ENCODE measurements around the gene DDOST.
"Not testable (repeated sequence)": the region's sequence is repeated elsewhere in the genome, so short reads cannot be mapped to it uniquely, and the experiment has no call there.

DDOST gene

DNA sequence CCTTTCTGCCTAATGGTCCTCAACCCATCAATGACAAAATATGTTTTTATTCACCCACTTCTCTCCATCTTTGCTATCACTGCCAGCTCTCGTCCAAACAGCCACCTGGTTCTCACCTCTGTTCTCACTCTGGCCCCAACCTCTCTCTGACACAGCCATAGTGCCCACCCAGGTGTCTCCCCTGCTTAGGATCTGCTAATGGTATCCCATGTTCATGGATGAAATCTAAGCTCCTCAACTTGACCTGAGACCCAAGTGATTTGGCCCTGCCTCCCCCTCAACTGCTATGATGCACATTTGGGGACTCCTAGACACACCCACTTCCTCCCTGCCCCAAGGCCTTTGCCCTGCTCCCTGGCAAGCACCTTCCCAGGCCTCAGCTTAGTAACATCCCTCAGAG is 30.7 kb upstream of the DDOST start:
- DNase-seq (ENCODE audit: low read depth, low spot score) = no peak

DNA sequence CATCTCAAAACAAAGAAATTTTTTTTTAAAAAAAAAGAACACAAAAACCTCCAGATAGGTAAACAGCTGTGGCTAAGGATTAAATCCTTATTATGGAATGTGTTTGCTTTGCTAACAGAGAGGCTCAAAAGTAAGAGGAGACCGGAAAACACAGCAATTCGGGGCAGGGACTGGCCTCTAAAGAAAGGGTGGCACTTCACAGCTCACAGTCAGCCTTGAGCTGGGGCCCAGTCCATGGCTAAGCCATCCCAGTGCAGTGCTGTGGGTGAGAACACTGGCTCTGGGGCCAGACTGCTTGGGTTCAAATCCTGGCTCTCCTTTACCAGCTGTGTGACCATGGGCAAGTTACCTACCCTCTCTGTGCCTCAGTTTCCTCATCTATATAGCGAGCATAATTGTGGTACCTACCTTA is 28.5 kb upstream of the DDOST start:
- no peak for DNase-seq (ENCODE audit: low read depth, low spot score)

DNA sequence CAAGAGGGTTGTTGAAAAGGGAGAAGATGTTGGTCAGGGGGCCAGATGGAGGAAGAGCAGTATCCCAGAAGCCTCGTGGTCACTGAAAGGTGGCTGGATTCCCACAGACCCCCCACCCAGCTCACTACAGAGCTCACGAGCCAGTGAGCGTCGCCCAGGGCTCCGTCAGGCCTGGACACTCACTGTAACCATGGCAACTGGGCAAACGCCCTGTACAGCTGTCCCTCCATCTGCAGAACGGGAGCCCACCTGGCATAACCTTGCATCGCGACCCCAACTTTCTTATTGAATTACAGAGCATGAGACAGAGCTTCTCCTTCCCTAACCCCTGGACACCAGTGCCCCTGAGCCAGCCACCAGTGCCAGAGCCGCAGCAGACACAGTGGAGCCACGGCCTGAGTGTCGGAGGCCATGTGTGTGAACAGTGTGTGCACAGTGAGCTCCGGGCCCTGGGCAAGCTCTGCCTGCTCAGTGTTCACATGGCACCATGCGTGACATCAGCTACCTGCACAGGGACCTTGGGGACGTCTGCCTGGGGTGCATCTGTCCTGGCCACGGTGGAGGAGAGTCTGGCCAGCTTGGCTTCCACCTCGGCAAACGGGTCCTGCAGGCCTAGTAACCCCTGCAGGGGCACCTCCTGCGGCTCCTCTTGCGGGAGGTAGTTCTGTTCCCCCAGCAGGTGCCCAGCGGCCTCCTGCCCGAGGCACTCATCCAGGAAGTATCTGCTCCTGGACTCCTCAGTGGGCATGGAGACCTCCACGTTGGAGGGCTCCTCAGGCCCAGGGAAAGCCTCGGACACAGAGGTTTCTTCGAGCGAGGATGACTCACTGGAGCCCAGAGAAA is 25.9 kb upstream of the DDOST start:
- DNase-seq (ENCODE audit: low read depth, low spot score) = no peak

DNA sequence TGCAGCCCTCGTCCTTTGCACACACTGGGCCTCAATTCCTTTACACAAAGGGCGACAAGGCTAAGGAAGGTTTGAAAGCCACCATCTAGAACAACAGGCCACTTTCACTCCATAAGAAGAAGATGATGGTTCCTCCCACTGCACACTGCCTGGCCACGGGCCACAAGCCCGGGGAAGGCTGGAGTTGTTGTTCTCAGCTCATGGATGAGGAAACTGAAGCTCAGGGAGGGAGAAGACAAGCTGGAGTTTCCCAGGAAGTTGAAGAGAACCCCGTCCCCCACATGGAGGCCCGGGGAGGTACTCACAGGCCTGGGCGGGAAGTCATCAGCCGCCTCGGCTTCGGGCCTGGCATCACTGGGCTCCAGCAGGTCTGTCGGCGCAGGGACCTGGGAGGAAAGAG is 24.6 kb upstream of the DDOST start:
- DNase-seq (ENCODE audit: low read depth, low spot score) = no peak

DNA sequence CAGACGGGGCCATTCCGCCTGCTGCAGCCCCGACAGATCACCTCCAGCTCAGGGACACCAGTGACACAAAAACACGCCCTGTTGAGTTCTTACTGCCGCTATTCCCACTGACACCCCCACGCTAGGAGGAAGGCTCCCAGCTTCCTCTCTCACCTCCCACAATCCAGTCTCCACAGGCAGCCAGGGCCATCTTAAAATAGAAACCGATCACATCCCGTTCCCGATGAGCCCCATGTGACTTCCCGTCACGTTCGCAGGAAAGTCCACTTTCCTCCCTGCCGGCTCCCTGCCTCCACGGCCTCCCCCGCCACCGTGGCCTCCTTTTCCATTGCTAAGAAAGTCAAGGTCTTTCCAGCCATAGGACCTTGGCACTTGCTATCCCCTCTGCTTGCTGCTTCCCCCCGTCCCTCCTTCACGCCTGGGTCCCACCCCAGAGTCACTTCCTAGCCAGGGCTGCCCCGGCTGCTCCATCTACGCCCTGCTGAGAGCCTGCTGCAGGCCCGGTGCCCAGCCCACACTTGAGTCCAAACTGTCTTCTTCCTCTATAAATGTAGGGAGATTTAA is 24.0 kb upstream of the DDOST start:
- DNase-seq (ENCODE audit: low read depth, low spot score) = no peak

DNA sequence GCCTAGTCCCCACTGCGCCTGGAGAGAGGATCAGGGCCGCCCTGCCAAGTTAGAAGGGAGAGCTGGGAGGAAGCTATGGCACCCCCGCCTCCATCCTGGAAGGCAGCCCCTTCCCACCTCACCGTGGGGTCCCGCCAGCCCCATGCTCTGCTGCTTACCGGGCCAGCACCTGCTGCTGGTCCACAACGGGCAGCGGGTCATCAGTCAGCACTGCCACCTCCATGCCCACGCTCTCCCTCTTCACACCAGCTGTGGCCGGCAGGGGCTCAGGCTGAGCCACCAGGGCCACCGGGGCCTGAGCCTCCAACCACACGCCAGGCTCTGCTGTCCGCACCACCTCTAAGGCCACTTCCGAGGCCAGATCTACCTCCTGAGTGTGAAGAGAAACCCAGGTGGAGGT is 23.5 kb upstream of the DDOST start:
- DNase-seq (ENCODE audit: low read depth, low spot score) = no peak

DNA sequence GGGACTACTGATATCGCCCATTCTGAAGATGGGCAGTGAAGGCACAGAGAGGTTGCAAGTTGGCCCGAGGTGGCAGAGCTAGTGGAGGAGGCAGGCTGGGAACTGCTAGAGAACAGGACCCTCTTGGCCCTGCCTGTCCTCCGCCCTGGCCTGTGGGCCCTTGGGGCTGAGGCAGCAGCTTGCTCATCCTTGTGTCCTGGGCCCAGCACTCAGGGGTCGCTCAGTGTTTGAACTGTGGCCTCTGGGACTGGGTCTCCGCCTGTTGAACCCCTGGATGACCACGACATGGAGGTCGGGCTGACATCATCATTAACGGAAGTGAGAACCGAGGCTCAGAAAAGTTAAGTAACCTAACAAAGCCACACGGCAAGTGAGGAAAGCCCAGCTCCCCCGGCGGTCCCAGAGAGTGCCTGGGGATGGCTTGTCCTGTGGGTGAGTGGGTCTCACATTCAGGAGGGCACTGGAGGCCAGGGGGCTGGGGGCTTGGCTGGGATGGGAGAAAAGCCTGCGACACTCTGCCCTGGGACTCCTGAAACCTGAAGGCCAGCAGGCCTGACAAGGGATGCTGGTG is 23.0 kb upstream of the DDOST start:
- no peak for DNase-seq (ENCODE audit: low read depth, low spot score)

DNA sequence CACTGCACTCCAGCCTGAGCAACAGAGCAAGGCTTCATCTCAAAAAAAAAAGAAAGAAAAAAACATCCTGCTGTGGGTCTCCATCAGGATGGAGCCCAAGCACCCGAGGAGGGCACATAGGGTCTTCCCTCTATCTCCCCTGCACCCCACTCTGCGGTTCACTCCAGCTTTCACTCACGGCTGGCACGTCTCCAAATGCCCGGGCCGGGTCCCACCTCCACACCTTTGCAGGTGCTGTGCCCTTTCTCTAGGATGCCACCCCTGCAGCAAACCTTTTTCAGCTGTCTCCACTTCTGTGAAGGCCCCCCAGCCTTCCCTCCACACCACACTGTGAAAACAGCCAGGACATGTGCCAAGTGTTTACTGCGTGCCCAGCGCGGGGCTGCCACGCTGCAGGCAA is 22.4 kb upstream of the DDOST start:
- DNase-seq (ENCODE audit: low read depth, low spot score) = no peak

DNA sequence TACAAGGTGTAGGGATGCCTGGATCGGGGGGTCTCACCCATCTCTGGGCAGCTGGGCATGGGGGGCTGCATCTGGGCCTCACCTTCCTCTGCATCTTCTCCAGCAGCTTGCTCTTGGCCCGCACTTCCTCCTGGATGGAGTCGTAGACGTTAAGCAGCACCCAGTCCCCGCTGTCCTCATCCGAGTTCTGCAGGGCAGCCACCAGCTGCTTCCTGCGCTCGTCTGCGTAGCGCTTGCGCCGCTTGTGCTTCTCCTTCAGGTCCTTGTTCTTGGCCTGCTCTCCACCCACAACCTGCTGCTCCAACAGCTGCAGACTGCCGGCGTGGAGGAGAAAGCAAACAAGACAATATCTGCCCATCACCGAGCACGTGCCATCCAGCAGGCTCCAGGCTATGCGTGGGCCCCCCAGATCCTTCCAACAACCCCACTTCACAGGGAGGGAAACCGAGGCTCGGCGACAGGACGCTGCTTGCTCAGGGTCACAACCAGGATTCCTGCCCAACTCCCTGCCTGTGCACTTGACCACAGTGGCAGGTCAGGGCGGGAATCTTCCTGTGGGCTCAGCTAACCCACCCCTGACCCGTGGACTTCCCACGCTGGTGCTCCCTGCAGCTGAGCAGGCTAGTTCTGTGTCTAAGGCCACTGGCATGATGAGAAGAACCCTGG is 21.5 kb upstream of the DDOST start:
- no peak for DNase-seq (ENCODE audit: low read depth, low spot score)

DNA sequence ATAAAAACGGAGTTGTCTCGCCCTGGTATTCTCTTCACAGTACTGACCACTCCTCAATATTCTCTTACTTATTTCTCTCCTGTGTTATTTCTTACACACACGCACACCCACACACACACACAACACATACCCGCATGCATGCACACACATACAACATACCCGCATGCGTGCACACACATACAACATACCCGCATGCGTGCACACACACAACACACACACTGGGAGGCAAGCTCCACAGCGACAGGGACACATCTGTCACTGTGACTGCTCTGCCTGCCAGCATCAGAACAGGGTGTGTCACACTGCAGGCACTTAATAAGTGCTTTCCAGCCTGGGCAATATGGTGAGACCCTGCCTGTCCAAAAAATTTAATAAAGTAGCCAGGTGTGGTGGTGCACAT is 20.8 kb upstream of the DDOST start:
- no peak for DNase-seq (ENCODE audit: low read depth, low spot score)

DNA sequence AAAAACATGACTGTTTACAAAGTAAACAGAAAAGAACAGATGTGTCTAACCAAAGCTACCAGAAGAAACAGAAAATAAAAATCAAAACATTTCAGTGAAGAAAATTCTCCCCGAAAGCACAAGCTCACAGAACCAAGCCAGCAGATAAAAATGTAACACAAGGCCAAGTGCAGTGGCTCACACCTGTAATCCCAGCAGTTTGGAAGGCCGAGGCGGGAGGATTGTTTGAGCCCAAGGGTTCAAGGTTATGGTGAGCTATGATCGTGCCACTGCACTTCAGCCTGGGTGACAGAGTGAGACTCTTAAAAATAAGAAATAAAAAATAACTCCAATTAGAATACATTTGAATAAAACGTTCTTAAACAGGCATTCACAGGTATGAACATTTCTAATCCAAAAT is 19.1 kb upstream of the DDOST start:
- DNase-seq (ENCODE audit: low read depth, low spot score) = no peak

DNA sequence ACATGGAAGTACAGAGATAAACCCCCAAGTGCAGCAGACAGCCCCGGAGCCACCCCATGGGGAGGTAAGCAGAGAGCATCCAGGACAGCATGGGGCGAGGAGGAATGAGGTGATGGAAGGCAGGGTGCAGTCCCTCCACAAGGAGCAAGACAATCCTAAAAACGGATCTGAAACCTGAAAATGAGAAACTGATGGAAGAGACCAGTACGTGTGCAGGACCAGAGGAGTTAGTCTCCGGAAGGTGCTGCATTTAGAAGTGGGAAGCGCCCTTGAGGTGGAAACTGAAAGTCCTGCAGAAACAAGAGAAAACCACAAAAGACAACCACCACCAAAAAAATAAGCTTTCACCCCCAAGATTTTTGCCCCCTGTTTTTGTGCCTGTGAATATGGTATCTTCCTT is 17.4 kb upstream of the DDOST start:
- no peak for DNase-seq (ENCODE audit: low read depth, low spot score)

DNA sequence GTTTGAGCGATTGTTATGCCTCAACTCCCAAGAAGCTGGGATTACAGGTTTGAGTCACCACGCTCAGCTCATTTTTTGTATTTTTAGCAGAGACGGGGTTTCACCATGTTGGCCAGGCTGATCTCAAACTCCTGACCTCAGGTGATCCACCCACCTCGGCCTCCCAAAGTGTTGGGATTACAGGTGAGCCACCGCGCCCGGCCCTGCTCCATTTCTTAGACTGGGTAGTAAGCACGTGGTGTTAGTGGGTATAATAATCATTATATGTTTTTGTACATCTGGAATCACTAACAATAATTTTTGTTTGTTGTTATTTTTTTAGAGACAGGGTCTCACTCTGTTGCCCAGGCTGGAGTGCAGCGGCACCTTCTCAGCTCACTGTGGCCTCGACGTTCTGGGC is 12.5 kb upstream of the DDOST start:
- DNase-seq (ENCODE audit: low read depth, low spot score) = not testable (repeated sequence)

DNA sequence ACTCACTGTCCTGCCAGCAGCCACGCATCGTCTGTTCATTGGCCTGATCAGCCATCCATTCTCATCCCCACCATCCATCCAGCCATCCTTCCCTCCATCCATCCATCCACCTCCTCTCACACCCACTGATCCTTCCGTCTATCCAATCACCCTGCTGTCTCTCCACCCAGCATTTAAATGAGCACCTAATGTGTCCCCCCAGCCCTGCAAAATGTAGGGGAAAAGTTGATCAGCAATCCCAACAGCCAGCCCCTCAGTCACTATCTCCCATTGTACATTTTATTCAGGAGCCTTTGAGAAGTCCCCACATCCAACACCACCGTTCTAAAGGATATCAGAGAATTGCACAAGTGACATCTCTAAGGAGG is 11.1 kb upstream of the DDOST start:
- no peak for DNase-seq (ENCODE audit: low read depth, low spot score)

DNA sequence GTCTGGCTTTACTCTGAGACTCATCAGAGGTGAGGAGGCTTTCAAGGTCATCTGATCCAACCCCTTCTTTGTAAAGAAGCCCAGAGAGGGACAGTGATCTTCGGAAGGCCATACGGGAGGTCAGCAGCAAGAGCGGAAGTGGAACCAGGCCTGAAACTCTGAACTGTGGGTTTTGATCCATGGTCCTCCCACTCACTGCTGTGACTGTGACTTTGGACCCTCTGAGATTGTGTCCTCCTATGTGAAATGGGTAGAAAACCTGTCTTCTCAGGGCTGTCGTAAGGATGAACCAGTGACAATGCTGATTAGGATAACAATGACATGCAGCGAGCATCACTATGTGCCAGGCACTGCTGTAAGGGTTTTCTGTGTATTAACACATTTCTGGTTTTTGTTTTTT is 9.8 kb upstream of the DDOST start:
- DNase-seq (ENCODE audit: low read depth, low spot score) = no peak

DNA sequence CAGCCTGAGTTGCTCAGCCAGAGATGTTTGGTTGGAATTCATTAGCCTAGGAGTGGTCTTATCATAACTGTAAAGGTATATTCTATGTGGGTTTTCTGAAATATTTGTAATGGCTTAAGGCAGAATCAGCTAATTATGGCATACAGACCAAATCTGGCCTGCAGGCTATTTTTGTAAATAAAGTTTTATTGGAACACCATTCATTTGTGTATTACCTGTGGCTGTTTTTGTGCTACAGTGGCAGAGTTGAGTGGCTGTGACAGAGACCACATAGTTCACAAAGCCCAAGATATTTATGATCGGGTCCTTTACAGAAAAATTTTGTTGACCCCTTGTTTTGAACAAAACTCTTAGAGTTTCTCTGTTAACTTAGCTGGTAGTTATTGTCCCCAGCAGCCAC is 7.4 kb upstream of the DDOST start:
- DNase-seq (ENCODE audit: low read depth, low spot score) = no peak

DNA sequence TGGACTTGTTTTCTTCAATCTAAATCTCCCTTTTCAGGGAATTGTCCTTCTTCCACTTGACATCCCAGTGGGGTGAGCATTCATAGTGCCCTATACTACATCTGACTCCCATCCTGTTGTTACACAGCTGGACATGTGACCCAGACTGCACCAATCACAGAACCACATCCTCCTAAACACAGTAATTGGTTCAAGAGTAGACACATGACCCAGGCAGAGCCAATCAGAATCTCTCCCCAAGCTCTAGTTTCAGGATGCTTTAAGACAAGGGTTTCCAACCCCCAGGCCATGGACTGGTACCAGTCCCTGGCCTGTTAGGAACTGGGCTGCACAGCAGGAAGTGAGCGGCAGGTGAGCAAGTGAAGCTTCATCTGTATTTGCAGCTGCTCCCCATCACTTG is 5.6 kb upstream of the DDOST start:
- no peak for DNase-seq (ENCODE audit: low read depth, low spot score)

DNA sequence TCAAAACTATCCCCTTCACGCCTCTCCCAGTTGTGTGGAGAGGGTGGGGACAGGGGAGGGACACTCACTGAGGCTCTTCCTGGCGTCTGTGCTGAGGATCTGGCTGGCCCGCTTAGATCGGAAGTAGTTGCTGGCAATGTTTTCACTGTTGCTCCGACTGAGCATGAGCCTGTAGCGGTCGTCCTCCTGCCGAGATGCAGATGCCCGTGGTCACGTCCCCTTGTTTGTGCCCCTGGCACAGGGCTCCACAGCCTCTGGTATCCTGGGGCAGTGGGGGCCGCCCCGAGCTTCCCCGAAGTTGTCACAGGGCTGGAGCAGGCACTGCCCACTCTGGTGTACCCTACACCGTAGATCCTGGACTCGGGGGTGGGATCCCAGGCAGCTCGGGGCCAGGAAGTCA is 5.0 kb upstream of the DDOST start:
- DNase-seq (ENCODE audit: low read depth, low spot score) = no peak

DNA sequence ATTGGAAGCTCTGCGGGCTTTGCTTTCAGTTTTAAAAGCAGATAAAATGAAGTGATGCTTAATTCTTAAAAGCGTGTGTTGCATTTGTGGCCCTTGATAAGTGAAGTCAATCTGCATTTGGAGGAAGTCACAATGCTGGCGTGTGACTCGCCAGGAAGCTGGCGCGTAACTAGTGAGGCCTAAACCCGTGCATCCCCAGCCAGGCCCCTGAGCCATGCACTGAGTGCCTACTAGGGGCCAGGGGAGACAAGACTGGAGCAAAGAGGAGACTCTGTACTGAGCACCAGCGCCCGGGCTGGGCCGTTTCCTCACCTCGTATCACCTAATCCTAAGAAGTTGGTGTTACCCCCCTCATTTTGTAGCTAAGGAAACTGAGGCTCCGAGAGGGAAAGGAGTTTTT is 4.6 kb upstream of the DDOST start:
- DNase-seq (ENCODE audit: low read depth, low spot score) = no peak

DNA sequence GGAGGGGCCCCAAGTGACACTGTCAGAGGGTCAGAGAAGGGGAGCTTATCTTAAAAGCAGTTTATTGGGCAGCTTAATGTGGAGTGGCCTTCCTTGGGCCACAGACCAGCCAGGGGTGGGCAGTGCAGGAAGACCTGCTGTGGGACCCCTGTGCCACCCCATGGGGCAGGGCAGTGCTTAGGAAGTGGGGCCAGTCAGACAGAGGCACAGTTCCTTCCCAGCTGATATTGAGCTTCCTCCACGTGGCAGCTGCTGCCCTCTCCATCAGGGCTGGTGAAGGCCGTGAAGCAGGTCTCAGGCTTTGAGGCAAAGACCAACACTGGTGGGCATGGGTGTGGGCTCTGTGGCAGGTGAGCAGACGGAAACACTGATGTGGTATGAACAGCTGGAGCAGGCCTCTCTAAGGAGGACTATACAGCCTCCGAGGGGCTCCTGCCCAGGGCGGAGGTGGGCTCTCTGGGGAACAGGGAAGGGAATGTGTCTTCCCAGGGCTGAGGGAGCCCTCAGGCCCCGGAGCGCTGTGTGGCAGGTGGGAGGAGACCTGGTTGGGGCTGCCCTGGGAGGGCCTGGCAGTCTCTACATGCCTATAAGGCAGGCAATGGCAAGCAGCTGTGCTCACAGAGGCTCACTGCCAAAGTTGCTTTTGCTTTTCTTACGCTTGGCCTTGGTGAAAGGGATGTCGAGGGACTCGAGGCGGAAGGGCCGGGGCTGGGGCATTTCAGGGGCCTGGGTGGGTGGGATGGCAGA is 3.0 kb upstream of the DDOST start:
- DNase-seq (ENCODE audit: low read depth, low spot score) = no peak

DNA sequence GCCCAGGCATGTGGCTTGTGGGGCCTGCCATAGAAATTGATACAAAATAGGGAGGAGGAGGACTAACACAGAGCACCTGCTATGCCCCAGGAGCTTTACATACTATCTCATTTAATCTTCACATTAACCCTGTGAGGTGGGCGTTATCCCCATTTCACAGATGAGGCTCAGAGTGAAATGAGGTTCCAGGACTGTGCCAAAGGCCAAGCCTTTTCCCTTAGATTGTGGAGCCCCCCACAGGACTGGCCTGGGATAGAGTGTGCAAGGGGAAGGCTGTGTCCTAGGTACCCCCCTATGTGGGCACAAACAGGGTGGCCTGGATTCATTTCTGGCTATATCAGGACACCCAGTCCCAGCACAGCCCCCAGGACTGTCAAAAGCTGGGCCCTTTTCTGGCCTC is 2.2 kb upstream of the DDOST start:
- DNase-seq (ENCODE audit: low read depth, low spot score) = no peak

DNA sequence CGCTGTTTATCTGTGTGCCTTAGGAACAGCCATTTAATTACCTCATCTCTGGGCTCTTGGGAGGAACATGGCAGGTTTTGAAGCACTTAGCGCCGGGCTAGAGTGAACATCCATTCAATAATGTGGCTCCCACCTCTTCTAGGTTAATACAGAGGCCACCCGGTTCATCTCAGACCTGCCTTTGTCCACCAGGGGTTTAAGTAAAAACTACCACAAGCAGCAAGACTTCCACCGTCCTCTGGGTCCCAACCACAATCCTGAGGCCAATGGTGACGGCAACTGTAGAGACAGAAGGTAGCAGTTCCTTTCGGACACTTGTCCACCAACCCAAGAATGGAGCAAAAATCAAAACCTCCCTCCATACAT is 924 bp upstream of the DDOST start:
- no peak for DNase-seq (ENCODE audit: low read depth, low spot score)

All from astrocyte of the hippocampus (primary cell).